ENCODE results near the gene EYS. TPM values are rescaled to one million over a fixed set of nuclear protein-coding genes. Genes with fewer than 3 reads are reported as not detected.

The EYS gene
- total and polyA plus RNA-seq, 7 donors = 0.07 to 0.46 TPM; not detected in 5

DNA sequence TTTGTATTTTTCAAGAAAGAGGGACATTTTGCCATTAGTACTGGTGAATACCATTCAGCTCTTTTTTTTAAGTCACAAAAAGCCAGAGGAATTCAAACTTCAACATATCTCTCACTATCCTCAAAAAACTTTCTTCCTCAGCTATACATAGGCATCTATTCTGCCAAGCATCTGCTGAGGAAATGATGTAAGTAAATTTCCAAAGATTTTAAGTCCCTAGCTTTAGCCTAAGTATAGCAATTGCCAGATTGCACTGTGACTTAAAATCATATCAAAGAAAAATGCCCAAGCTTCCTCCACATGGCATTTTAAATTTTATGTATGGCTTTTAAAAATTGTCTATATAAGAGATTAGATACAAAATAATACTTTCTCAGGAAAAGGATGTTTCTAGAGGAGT, 237.4 kb downstream of the EYS start:
- DNase-seq = no peak
- Histone ChIP-seq H3K9me3 (no peaks in the 10 kb centered on the region), H3K36me3 (no peaks in the 10 kb centered on the region), H3K27ac (no peak overlapping the region), H3K27me3 (no peaks in the 10 kb centered on the region), H3K4me3 (no peak overlapping the region), H3K4me1 (no peaks in the 10 kb centered on the region)
- TF ChIP-seq POLR2AphosphoS5 (IDR thresholded peaks at IDR 0.05) = no peak
- TF ChIP-seq POLR2A (IDR thresholded peaks at IDR 0.05) = no peak
- TF ChIP-seq, protein P1, sequence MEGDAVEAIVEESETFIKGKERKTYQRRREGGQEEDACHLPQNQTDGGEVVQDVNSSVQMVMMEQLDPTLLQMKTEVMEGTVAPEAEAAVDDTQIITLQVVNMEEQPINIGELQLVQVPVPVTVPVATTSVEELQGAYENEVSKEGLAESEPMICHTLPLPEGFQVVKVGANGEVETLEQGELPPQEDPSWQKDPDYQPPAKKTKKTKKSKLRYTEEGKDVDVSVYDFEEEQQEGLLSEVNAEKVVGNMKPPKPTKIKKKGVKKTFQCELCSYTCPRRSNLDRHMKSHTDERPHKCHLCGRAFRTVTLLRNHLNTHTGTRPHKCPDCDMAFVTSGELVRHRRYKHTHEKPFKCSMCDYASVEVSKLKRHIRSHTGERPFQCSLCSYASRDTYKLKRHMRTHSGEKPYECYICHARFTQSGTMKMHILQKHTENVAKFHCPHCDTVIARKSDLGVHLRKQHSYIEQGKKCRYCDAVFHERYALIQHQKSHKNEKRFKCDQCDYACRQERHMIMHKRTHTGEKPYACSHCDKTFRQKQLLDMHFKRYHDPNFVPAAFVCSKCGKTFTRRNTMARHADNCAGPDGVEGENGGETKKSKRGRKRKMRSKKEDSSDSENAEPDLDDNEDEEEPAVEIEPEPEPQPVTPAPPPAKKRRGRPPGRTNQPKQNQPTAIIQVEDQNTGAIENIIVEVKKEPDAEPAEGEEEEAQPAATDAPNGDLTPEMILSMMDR (IDR thresholded peaks at IDR 0.05) = no peak
- TF ChIP-seq EP300 (IDR thresholded peaks at IDR 0.05) = no peak
- intact Hi-C loops (cut with DNase I) = no loop called here

DNA sequence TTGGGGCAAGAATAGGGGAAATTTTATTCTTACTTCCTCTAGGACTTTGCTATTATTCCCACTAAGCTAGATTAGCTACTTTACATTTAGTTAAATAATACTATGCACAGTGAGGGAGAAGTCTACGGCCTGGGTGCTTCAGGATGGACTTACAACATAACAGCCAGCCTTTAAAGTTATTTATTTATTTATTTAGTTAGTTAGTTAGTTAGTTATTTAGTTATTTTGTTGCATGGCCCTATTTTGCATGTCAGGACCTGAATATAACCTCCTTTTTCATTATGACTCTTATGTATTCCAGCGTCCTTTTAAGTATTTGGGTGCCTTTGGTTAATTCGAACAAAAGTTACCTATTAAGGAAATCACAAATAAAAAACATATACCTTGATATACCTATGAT, 238.7 kb downstream of the EYS start:
- intact Hi-C loops (cut with DNase I) = no loop called here
- TF ChIP-seq EP300 (IDR thresholded peaks at IDR 0.05) = no peak
- H3K4me3 ChIP-seq = no peak overlapping the region
- H3K4me1 ChIP-seq = no peaks in the 10 kb centered on the region
- H3K9me3 ChIP-seq = no peaks in the 10 kb centered on the region
- WGBS, 2 donors = 73 to 83% methylated on average over 3 of the region's 3 CpGs
- no peak overlapping the region for H3K27ac ChIP-seq
- H3K36me3 ChIP-seq = no peaks in the 10 kb centered on the region
- DNase-seq = no peak
- no peaks in the 10 kb centered on the region for H3K27me3 ChIP-seq

DNA sequence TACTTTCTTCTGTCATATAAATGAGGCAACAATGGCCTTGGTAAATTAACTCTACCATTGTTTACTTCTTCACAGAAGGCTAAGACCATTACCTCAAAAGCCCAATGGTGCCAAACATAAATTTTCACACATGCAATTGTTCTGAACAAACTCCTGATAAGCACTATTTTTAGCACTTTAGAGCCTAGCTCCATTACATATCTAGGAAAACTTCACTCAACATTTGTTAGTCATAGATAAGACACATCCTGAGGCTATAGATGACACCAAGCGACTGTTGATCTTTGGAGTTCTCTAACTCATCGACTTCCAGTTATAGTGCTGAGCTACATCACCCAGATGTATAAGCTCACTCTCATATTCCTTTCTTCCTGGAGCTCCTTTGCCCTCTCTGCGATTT, 245.9 kb downstream of the EYS start:
- intact Hi-C loops (cut with DNase I) = no loop called here
- Histone ChIP-seq H3K36me3 (no peaks in the 10 kb centered on the region), H3K9me3 (no peaks in the 10 kb centered on the region), H3K4me3 (no peak overlapping the region), H3K27ac (no peak overlapping the region), H3K4me1 (no peaks in the 10 kb centered on the region), H3K27me3 (no peaks in the 10 kb centered on the region)
- no peak for DNase-seq
- TF ChIP-seq POLR2AphosphoS5 (IDR thresholded peaks at IDR 0.05) (no peak), POLR2A (IDR thresholded peaks at IDR 0.05) (no peak)
- TF ChIP-seq, protein P1 (IDR thresholded peaks at IDR 0.05) = no peak
- 68 to 78% methylated on average over 3 of the region's 3 CpGs for WGBS, 2 donors

DNA sequence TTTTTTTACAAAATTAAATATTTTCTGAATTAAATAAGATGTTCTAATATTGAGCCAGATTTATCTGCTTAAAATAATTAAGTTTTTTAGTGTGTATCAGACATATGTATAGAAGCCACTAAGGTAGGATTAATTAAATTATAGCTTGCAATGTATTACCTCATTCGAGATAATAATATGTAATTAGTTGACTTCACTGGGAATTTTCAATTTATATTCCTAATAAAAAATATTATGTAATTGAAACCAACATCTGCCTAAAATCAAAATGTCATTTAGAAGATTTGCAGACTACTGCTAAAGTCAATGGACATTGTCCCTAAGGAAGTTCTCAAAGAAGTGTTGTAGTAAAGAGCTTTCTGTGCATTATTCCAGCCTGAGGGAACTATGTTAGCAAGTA, 254.7 kb downstream of the EYS start:
- Histone ChIP-seq H3K4me1 (no peaks in the 10 kb centered on the region), H3K4me3 (no peak overlapping the region), H3K9me3 (no peaks in the 10 kb centered on the region), H3K36me3 (no peaks in the 10 kb centered on the region), H3K27me3 (no peaks in the 10 kb centered on the region), H3K27ac (no peak overlapping the region)
- intact Hi-C loops (cut with DNase I) = no loop called here
- TF ChIP-seq, protein P1 (IDR thresholded peaks at IDR 0.05) = no peak
- TF ChIP-seq POLR2AphosphoS5 (IDR thresholded peaks at IDR 0.05) (no peak), EP300 (IDR thresholded peaks at IDR 0.05) (no peak), POLR2A (IDR thresholded peaks at IDR 0.05) (no peak)
- DNase-seq = no peak
- 75 to 79% methylated on average over 1 of the region's 1 CpG for WGBS, 2 donors

DNA sequence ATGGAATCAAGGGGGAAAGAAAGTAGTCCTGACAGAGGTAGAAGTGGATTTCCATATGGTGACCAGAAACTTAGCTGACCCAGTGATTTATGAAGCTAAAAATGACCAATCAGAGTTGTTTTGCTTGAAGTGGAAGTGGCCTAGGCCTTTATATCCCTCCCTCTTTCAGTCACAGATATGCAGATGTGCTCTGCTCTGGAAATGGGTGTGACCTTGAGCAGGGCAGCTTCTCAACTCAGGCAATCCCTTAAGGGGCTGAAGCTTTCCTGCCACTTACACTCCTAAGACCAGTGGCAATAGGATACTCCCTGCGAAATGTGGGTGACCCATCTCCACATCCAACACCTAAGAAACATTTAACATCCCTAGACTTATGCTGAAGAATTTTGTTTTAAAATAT, 256.6 kb downstream of the EYS start:
- WGBS, 2 donors = 88 to 91% methylated on average over 1 of the region's 1 CpG
- Histone ChIP-seq H3K27ac (no peak overlapping the region), H3K36me3 (no peaks in the 10 kb centered on the region), H3K9me3 (no peaks in the 10 kb centered on the region), H3K4me1 (no peaks in the 10 kb centered on the region), H3K27me3 (no peaks in the 10 kb centered on the region), H3K4me3 (no peak overlapping the region)
- TF ChIP-seq POLR2A (IDR thresholded peaks at IDR 0.05) (no peak), POLR2AphosphoS5 (IDR thresholded peaks at IDR 0.05) (no peak), EP300 (IDR thresholded peaks at IDR 0.05) (no peak)
- TF ChIP-seq, protein P1 (IDR thresholded peaks at IDR 0.05) = no peak
- DNase-seq = no peak
- intact Hi-C loops (cut with DNase I) = no loop called here
